GM19351 (cell line): Measurements from ENCODE around the gene GON7.
"Not testable (repeated sequence)": the region's sequence is repeated elsewhere in the genome, so short reads cannot be mapped to it uniquely, and the experiment has no call there.

ENCODE experiments used
- ATAC-seq: cut with Tn5 transposase; IDR thresholded peaks from one replicate; pipeline ENCODE4 v1.9.1; 2021; ENCODE audit warnings: mild to moderate bottlenecking, moderate library complexity; ENCODE audit not compliant: unreplicated experiment

GON7 gene

DNA sequence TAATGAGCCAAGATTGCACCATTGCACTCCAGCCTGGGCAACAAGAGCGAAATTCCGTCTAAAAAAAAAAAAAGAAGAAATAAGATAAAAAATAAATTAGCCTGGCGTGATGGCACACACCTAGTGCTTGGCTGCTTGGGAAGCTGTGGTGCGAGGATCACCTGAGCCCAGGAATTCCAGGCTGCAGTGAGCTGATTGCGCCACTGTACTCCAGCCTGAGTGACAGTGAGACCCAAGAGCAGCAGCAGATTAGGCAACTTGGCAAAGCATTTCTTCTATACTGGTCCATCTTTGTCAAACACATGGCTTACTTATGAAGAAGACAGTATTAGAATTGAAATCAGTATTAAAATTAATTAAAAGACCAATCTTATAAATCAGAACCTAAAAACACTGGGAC lies 6.3 kb downstream of the GON7 start:
- no peak for ATAC-seq

DNA sequence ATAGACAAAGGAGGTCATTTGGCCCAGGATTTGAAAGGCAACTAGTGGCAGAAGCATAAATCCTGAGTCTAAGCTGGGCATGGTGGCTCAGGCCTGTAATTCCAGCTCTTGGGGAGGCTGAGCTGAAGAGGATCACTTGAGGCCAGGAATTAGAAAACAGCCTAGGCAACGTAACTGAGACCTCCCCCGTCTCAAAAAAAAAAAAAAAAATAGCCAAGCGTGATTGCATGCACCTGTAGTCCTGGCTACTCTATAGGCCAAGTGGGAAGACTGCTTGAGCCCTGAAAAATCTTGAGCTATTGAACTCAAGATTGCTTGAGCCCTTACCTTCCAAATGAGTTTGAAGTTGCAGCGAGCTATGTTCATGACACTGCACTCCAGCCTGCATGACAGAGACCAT lies 7.8 kb downstream of the GON7 start:
- no peak for ATAC-seq

DNA sequence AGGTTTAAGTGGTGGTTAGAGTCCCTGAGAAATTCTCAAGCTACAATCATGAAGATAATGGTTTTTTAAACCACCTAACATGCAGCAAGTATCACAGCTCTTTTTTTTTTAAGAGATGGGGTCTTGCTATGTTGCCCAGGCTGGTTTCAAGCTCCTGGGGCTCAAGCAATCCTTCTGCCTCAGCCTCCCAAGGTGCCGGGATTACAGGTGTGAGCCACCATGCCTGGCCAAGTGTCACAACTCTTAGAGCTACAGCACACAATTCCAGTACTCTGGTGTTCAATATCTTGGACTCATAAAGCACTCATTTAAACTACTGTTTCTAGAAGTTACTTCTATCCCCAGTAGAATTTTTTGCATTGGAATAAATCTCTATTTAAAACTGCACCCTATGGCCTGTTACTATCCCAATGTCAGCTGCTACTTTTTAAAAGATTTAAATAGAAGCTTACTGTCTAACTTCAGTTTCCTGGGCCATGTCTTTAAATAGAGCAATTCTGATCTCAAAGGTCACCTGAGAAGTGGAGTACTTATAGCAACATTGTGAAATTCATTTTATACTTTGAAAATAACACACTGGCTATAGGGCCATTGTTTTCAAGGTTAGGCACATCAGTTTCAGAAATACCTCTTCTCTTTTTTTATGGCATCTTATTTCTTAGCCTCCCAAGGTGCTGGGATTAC lies 11.4 kb downstream of the GON7 start:
- ATAC-seq = no peak

DNA sequence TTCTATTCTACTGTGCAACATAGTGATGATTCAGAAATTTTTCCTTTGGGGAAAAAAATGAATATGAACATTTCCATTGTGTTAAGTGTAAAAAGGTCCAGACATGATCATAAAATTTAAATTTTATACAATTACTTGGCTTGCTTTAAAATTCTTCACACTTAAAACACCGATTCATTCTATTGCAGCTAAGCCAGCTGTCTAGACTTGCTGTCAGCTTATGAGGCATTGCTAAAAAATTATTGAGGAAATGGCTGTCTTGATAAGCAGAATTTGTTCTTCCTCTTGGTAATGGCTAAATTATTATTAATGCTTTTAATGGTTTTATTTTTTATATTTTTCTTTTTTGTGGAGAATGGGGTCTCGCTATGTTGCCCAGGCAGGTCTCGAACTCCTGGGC lies 19.9 kb downstream of the GON7 start:
- no peak for ATAC-seq

DNA sequence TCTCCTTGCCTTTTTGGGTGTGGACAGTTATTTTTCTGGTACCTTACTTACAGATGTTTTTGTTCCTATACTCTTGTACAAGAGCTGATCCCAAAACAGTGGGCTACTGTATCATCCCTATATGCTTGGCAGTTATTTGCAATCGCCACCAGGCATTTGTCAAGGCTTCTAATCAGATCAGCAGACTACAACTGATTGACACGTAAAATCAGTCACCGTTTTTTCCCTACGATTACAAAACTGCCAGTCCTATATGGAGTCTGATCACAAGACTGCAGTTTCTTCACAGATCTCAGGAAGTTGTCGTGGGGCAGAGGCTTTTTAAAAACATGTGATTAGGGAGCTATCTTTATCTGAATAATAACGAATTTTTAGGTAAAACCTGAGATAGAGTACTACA lies 20.4 kb downstream of the GON7 start:
- no peak for ATAC-seq

DNA sequence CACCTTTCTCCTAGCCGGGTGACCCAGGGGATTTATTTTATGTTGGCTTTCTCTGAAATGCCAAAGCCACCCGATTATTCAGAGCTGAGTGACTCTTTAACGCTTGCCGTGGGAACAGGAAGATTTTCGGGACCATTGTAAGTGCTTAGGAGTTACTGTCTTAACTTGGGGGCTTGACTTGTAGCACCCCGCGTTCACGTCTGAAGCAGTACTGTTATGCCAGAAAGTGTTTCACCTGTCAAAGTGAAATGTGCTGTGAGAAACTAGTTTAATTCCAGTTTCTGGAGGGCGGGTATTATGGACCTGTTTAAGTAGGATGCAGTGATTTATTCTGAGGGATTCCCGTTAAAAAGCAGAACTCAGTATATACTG lies 21.5 kb downstream of the GON7 start:
- no peak for ATAC-seq

DNA sequence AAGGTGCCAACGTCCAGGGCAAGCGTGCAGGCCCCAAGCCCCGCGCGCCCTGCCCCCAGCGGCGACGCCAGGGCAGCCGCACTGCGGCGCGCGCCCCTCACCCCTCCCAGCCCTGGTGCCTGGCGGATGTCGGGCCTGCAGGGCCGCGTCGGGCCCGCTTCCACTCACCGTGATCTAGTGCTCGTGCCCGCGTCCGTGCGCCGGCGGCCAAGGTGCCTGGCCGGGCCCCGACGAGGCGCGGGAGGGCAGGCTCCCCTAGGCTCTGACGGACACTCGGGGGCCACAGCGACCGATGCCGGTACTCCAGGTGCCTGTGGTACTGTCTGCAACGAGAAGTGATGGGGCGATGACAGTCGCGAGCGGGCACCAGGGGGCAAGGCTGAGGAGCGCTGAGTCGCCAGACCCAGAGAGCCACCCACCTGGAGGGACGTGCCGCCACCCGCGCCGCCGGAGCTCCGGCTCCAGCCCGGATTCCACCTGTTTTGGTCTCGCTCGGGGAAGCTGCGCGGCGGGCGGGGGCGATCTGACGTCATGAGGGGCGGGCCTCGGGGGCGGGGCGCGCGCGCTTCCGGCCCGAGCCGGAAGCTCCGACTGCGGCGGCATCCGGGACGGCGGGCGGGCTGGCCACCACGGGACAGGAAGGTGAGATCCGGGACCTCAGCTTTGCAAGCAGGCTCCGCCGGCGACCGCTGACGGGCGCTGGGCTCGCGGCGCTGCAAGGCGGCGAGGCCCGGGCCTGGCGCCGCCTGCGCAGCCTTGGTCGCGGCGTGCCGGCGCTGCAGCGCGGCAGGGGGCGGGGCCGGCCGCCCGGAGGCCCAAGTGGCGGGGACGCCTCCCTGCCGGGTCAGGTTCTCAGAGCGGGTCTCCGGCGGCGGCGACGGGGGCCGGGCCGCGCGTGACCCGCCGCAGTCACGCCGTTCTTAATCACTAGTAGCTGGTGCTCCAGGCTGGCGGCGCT lies 22.2 kb downstream of the GON7 start, which contains the start of the genes LYSET and MOAP1:
Gene LYSET, plus strand, starts transcription at position 927 of the 958 bp plus-strand sequence. CDS start 89 bp downstream, outside the sequence.
Gene MOAP1, minus strand, starts transcription at position 507 of the 958 bp plus-strand sequence. CDS start 655 bp downstream, outside the sequence.
- ATAC-seq = peak; percentile 82

DNA sequence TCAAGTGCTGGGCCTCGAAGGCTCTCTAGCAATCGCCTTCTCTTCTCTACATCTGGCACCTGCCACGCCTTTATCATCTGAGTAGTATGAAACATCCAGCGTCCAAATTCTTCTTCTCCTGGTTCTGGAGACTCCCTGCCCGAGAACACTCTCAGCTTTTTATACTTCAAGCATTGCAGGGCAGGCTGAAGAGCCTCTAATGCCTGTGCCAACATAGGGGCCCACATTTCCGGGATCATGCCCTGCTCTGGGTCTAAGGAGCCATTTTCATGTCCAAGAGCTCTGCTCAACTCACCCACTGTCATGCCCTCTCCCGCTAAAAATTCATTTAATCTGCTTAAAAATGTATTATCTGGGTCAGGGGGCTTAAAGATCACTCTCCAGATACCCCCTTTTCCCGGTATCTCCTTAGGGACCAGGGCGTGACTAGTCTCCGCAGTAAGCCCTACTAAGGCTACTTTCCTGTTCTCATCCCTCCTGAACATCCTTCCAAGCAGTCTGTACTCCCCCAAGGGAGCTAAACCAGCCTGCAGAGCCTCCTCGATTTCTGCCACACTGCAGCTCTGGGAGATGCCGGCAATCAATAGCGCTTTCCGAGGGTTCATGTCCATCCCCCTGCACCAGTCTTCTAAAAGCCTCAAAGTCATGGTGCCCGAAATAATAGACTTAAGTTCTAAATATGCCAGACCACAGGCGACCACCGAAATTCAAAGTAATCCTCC lies 23.1 kb downstream of the GON7 start:
- ATAC-seq = no peak

DNA sequence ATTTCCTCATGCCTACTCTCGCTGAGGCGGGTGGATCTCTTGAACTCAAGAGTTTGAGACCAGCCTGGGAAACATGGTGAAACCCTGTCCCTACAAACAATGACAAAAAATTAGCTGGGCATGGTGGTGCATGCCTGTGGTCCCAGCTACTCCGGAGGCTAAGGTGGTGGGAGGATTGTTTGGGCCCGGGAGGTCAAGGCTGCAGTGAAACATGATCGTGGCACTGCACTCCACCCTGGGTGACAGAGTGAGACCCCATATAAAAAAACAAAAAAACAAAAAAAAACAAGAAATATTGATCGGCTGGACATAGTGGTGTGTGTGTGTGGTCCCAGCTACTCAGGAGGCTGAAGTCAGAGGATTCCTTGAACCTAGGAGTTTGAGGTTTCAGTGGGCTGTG lies 31.4 kb downstream of the GON7 start:
- ATAC-seq = no peak

DNA sequence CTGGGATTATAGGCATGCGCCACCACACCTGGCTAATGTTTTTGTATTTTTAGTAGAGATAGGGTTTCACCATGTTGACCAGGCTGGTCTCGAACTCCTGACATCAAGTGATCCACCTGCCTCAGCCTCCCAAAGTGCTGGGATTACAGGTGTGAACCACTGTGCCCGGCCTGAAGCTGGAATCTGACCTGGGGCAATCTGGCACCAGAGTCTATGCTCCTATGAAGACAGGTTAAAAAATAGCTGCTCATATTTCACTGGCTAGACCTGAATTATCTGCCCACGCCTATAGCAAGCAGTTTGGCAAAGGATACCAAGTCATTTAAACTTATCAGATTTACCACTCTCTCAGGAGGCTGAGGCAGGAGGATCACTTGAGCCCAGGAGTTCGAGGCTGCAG lies 32.1 kb downstream of the GON7 start:
- not testable (repeated sequence) for ATAC-seq

DNA sequence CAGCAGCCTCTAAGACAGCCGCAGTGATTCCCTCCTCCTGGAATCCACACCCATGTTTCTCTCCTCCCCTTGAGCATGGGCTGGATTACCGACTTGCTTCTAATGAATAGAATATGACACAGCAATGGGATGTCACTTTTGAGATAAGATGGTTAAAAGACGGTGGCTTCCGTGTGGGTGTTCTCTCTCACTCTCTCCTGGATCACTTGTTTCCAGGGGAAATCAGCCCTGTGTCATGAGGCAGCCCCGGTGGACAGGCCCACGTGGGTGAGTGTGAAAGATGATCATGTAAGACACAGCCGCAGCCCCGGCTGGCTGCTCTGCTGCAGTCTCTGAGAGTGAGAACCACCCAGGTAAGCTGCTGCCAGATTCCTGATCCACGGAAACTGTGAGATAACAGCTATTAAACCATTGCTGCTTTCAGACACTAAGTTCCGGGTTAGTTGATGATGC lies 32.9 kb downstream of the GON7 start:
- ATAC-seq = no peak

DNA sequence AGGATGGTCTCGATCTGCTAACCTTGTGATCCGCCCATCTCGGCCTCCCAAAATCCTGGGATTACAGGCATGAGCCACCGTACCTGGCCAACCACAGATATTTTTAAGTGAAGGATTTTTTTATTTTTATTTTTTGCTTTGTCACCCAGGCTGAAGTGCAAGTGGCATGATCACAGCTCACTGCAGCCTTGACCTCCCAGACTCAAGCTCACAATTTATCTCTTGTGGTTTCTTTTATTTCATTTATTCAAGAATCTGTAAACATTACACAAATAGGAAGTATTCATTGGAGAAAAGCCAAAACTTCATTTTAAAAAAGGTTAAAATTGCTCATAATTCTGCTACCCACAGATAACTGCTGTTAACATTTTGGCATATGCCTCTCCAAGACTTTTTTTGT lies 35.5 kb downstream of the GON7 start:
- ATAC-seq = no peak

DNA sequence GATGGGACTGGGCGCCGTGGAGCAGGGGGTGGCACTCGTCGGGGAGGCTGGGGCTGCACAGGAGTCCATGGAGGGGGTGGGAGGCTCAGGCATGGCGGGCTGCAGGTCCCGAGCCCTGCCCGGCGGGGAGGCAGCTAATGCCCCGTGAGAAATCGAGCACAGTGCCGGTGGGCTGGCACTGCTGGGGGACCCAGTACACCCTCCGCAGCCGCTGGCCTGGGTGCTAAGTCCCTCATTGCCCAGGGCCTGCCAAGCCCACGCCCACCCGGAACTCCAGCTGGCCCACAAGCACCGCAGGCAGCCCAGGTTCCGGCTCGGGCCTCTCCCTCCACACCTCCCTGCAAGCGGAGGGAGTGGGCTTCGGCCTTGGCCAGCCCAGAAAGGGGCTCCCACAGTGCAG lies 36.7 kb downstream of the GON7 start:
- not testable (repeated sequence) for ATAC-seq

DNA sequence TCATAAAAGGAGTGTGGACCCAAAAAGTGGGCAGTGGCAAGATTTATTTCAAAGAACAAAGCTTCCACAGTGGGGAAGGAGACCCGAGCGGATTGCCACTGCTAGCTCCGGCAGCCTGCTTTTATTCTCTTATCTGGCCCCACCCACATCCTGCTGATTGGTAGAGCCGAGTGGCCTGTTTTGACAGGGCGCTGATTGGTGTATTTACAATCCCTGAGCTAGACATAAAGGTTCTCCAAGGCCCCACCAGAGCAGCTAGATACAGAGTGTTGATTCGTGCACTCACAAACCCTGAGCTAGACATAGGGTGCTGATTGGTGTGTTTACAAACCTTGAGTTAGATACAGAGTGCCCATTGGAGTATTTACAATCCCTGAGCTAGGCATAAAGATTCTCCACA lies 37.2 kb downstream of the GON7 start:
- not testable (repeated sequence) for ATAC-seq

DNA sequence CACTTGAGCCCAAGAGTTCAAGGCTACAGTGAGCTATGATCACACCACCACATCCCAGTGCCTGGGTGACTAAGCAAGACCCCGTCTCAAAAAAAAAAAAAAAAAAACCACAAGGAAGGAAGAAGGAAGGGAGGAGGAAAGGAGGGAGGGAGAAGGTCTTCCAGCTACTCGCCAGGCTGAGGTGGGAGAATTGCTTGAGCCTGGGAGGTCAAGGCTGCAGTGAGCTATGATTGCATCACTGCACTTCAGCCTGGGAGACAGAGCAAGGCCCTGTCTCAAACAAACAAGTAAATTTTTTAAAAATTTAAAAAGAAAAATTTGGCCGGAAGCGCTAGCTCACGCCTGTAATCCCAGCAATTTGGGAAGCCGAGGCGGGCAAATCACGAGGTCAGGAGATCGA lies 38.3 kb downstream of the GON7 start:
- not testable (repeated sequence) for ATAC-seq

DNA sequence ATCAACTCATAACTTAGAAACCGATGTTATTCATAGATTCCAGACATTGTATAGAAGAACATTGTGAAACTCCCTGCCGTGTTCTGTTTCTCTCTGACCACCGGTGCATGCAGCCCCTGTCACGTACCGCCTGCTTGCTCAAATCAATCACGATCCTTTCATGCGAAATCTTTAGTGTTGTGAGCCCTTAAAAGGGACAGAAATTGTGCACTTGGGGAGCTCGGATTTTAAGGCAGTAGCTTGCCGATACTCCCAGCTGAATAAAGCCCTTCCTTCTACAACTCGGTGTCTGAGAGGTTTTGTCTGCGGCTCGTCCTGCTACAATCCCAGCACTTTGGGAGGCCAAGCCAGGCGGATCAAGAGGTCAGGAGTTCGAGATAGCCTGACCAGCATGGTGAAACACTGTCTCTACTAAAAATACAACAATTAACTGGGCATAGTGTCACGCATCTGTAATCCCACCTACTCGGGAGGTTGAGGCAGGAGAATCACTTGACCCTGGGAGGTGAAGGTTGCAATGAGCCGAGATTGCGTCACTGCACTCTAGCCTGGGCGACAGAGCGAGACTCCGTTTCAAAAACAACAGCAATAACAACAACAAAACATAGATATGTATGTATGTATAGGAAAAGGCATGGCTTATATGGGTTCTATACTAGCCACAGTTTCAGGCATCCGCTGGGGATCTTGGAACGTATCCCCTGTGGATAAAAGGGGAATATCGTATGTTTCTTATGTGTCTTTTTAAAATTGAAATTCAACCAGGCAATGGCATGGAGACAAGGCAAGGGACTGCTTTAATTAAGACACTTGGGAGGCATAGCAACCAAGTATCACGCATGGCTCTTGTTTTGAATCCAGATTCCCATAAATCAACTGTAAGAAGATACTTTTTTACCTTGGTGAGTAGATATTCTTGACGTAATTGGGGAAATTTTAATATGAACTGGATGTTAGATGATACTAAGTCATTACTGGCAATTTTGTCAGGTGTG lies 41.3 kb downstream of the GON7 start:
- ATAC-seq = not testable (repeated sequence)

DNA sequence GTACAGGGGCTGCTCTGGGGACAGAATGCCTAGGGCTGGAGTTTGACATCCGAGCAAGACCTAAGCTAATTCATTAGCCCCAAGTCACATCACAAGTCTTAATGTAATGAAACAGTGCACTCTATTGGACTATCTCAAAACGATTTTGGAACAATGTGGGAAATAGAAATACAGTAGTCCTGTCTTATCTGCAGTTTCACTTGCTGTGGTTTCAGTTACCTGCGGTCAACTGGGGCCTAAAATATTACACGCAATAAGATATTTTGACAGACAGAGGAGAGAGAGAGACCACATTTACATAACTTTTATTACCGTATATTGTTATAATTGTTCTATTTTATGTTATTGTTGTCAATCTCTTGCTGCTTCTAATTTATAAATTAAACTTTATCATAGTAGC lies 43.3 kb downstream of the GON7 start:
- no peak for ATAC-seq

DNA sequence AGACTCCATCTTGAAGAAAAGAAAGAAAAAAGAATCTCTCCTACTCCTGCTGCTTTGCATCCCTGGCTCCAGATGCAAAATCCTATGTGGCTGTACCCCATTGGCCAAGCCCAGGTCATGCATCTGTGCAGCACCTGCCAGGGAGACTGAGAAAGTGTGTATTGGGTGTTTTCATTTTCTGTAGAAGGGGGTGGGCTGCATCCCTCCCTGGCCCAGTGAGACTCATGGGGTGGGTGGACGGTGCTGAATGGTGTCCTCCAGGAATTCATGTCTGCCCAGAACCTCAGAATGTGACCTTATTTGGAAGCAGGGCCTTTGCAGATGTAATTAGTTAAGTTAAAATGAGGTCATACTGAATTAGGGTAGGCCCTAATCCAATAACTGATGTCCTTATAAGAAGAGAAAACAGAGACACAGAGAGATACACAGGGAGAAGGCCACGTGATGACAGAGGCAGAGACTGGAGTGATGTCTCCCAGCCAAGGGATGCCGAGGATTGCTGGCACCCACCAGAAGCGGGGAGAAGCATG lies 45.4 kb downstream of the GON7 start:
- no peak for ATAC-seq

DNA sequence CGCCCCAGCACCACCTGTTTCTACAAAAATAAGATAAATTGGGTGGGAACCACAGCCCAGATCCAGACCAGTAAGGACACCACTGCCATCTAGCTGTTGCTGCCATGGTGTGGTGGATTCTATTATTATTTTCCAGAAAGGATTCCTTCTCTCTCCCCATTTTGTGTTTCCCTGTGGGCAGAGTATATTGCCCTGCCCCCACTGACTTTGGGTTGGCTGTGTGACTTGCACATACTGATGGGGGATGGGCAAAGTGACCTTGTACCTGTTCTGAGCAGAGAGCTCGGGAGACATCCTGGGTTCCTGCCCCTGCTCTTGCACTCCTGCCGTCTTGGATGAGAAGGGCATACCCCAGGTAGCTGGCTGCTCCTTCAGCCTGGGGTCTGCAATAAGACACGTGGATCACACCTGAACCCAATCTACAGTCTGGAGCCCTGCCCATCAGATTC lies 46.5 kb downstream of the GON7 start:
- no peak for ATAC-seq
